Measurements from ENCODE around the gene SLC26A11. TPM values are rescaled to one million over a fixed set of nuclear protein-coding genes. Genes with fewer than 3 reads are reported as not detected.

The SLC26A11 gene
- total RNA-seq, 3 donors from 2014 or later: 13.8 to 18.1 (median 14.0) TPM

GRCh38 chr17:80285237-80285920, 65.2 kb downstream of the SLC26A11 start:
- Histone ChIP-seq H3K9me3 (no peaks in the 10 kb centered on the region), H3K4me3 (no peak overlapping the region), H3K4me1 (ENCODE audit: low read depth) (no peaks in the 10 kb centered on the region), H3K36me3 (ENCODE audit: low read depth) (no peaks in the 10 kb centered on the region)
- ATAC-seq (no peak), DNase-seq (peak in 1 of 3 donors; percentile 48)
- TF ChIP-seq, protein P1, sequence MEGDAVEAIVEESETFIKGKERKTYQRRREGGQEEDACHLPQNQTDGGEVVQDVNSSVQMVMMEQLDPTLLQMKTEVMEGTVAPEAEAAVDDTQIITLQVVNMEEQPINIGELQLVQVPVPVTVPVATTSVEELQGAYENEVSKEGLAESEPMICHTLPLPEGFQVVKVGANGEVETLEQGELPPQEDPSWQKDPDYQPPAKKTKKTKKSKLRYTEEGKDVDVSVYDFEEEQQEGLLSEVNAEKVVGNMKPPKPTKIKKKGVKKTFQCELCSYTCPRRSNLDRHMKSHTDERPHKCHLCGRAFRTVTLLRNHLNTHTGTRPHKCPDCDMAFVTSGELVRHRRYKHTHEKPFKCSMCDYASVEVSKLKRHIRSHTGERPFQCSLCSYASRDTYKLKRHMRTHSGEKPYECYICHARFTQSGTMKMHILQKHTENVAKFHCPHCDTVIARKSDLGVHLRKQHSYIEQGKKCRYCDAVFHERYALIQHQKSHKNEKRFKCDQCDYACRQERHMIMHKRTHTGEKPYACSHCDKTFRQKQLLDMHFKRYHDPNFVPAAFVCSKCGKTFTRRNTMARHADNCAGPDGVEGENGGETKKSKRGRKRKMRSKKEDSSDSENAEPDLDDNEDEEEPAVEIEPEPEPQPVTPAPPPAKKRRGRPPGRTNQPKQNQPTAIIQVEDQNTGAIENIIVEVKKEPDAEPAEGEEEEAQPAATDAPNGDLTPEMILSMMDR (IDR thresholded peaks at IDR 0.05): no peak
- intact Hi-C loops (cut with DNase I, micrococcal nuclease): no loop called here

DNA sequence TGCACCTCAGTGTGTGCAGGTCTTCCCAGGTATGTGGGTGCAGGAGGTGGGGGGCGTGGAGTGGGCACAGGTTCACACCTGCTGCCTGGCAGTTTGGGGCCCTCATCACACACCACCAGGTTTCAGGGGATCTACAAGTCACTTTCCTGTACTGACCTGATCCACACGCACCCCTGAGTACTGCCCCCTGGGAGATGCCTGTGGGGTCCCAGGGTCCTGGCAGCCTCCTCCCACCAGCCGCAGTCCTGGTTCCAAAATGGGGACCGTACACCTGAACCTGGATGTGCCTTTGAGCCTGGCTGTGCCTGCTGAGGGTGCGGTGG, 66.4 kb downstream of the SLC26A11 start:
- no peak for ATAC-seq
- TF ChIP-seq, protein P1 (IDR thresholded peaks at IDR 0.05): no peak
- H3K36me3 ChIP-seq (ENCODE audit: low read depth): peaks cover 3% of the 10 kb centered on the region

DNA sequence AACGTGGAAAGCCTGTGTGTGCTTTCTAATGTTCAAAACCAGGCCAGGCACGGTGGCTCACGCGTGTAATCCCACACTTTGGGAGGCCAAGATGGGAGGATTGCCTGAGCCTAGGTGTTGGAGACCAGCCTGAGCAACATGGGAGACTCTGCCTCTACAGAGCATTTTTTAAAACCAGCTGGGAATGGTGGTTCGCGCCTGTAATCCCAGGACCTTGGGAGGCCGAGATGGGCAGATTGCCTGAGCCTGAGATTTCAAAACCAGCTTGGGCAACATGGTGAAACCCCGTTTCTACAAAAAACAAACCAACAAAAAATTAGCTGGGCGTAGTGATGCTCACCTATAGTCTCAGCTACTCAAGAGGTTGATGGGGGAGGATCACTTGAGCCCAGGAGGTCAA, 66.8 kb downstream of the SLC26A11 start:
- intact Hi-C loops (cut with DNase I, micrococcal nuclease): no loop called here
- DNase-seq (peak in 1 of 3 donors; percentile 5), ATAC-seq (no peak)
- H3K9me3 ChIP-seq: no peaks in the 10 kb centered on the region
- no peaks in the 10 kb centered on the region for H3K4me1 ChIP-seq (ENCODE audit: low read depth)
- TF ChIP-seq, protein P1 (IDR thresholded peaks at IDR 0.05): no peak
- no peak overlapping the region for H3K4me3 ChIP-seq
- peaks cover 8% of the 10 kb centered on the region for H3K36me3 ChIP-seq (ENCODE audit: low read depth)

More for the DNA sequence above, 66.4 kb downstream of the SLC26A11 start:
- H3K9me3 ChIP-seq: no peaks in the 10 kb centered on the region
- H3K4me1 ChIP-seq (ENCODE audit: low read depth): no peaks in the 10 kb centered on the region
- no peak overlapping the region for H3K4me3 ChIP-seq
- intact Hi-C loops (cut with DNase I, micrococcal nuclease): no loop called here
- peak in 1 of 3 donors; percentile 29 for DNase-seq

DNA sequence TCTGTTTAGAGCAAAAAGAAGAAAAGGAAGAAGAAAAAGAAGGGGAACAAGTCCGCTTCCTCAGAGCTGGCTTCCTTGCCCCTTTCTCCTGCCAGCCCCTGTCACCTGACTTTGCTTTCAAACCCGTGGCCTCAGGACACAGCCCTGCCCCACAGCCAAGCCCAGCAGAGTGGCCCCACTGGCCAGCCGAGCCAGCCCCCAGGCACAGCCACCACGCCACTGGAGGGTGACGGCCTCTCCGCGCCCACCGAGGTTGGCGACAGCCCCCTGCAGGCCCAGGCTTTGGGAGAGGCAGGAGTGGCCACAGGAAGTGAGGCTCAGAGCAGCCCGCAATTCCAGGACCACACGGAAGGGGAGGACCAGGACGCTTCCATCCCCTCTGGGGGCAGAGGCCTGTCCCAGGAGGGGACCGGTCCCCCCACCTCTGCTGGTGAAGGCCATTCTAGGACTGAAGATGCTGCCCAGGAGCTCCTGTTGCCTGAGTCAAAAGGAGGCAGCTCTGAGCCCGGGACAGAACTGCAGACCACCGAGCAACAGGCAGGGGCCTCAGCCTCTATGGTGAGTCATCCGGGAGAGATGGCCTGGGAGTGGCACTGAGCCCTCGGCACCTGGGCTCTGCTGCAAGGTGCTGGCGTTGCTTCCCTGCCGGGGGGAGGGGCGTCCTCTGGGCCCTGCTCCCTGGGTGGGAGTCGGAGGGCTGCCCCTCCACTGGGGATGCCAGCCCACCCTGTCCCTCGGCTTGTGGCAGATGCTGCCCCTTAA, 67.8 kb downstream of the SLC26A11 start:
- intact Hi-C loops (cut with DNase I, micrococcal nuclease): no loop called here
- H3K4me3 ChIP-seq: no peak overlapping the region
- TF ChIP-seq, protein P1 (IDR thresholded peaks at IDR 0.05): no peak
- peak in 1 of 3 donors; percentile 40 for DNase-seq
- no peaks in the 10 kb centered on the region for H3K4me1 ChIP-seq (ENCODE audit: low read depth)
- no peaks in the 10 kb centered on the region for H3K9me3 ChIP-seq
- peak; percentile 13 for ATAC-seq
- H3K36me3 ChIP-seq (ENCODE audit: low read depth): peaks cover 12% of the 10 kb centered on the region

DNA sequence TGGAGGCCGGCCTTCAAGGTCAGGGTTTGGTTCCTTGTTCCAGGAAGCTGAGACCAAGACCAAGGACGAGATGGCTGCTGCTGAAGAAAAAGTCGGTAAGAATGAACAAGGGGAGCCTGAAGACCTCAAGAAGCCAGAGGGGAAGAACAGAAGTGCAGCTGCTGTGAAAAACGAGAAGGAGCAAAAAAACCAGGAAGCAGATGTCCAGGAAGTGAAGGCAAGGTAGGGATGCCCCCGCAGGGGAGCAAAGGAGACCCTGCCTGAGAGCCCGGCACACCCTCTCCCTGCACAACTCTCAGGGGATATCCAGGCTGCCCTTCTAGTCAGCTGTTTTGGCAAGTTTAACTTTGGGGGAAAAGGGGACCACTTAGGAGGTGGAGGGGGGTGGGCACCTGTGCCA, 69.4 kb downstream of the SLC26A11 start:
- intact Hi-C loops (cut with DNase I, micrococcal nuclease): no loop called here
- no peak overlapping the region for H3K4me3 ChIP-seq
- H3K36me3 ChIP-seq (ENCODE audit: low read depth): peaks cover 12% of the 10 kb centered on the region
- TF ChIP-seq, protein P1 (IDR thresholded peaks at IDR 0.05): no peak
- no peak for DNase-seq
- no peaks in the 10 kb centered on the region for H3K9me3 ChIP-seq
- ATAC-seq: no peak
- H3K4me1 ChIP-seq (ENCODE audit: low read depth): no peaks in the 10 kb centered on the region

Data from mucosa of descending colon (tissue), 3 donors.